Neural progenitor cell (in vitro differentiated cells): ENCODE data around the gene EBF4. TPM values are rescaled to one million over a fixed set of nuclear protein-coding genes. Genes with fewer than 3 reads are reported as not detected.

Source experiments
- DNase-seq: peaks from one replicate; pipeline ENCODE4 v3.0.0-alpha.2; 2016; ENCODE audit warnings: low spot score
- H2AFZ ChIP-seq: fragments of 200-600 bp; sonication (generic); replicated peaks from 2 replicates; pipeline ENCODE4 v1.6.1; 2016; ENCODE audit warnings: antibody characterized with exemption
- H3F3A ChIP-seq: fragments of 200-600 bp; sonication (generic); 2 replicates; pipeline ENCODE4 v1.6.1; 2016; ENCODE audit warnings: antibody characterized with exemption, low read depth
- H3K27ac ChIP-seq: fragments of 200-600 bp; sonication (generic); 2 replicates; pipeline ENCODE4 v1.5.1; 2016; ENCODE audit warnings: mild to moderate bottlenecking
- H3K27me3 ChIP-seq: fragments of 200-600 bp; sonication (generic); 2 replicates; pipeline ENCODE4 v1.6.1; 2016; ENCODE audit warnings: mild to moderate bottlenecking, moderate library complexity
- H3K36me3 ChIP-seq: fragments of 200-600 bp; sonication (generic); 2 replicates; pipeline ENCODE4 v1.5.1; 2016
- H3K4me1 ChIP-seq: fragments of 200-600 bp; sonication (generic); 2 replicates; pipeline ENCODE4 v1.6.1; 2016; ENCODE audit warnings: mixed run types
- H3K4me2 ChIP-seq: fragments of 200-600 bp; sonication (generic); 2 replicates; pipeline ENCODE4 v1.6.1; 2016
- H3K4me3 ChIP-seq: fragments of 200-600 bp; sonication (generic); 2 replicates; pipeline ENCODE4 v1.5.1; 2016
- H3K79me2 ChIP-seq: fragments of 200-600 bp; sonication (generic); 2 replicates; pipeline ENCODE4 v1.6.1; 2016; ENCODE audit warnings: low read depth
- H3K9ac ChIP-seq: fragments of 200-600 bp; sonication (generic); 2 replicates; pipeline ENCODE4 v1.6.1; 2016
- H3K9me3 ChIP-seq: fragments of 200-600 bp; sonication (generic); 2 replicates; pipeline ENCODE4 v1.5.1; 2016; ENCODE audit warnings: low read depth
- H4K20me1 ChIP-seq: fragments of 200-600 bp; sonication (generic); 2 replicates; pipeline ENCODE4 v1.6.1; 2016; ENCODE audit warnings: low read depth
- H3K27ac Mint-ChIP-seq: 3 replicates; pipeline ENCODE4 v1.8.0; 2021; ENCODE audit warnings: mixed read lengths
- H3K27me3 Mint-ChIP-seq: 2 replicates; pipeline ENCODE4 v1.8.0; 2022; ENCODE audit warnings: low read depth, mild to moderate bottlenecking, inconsistent platforms, moderate library complexity, mixed read lengths; ENCODE audit not compliant: insufficient read depth
- H3K36me3 Mint-ChIP-seq: 3 replicates; pipeline ENCODE4 v1.8.0; 2021; ENCODE audit warnings: mixed read lengths
- H3K4me1 Mint-ChIP-seq: 3 replicates; pipeline ENCODE4 v1.8.0; 2021; ENCODE audit warnings: mixed read lengths
- H3K4me3 Mint-ChIP-seq: 3 replicates; pipeline ENCODE4 v1.8.0; 2021; ENCODE audit warnings: mild to moderate bottlenecking, moderate library complexity, mixed read lengths
- H3K9me3 Mint-ChIP-seq: 3 replicates; pipeline ENCODE4 v1.8.0; 2020; ENCODE audit warnings: mixed read lengths
- EZH2 ChIP-seq: fragments of 200-600 bp; sonication (generic); IDR thresholded peaks from 2 replicates; pipeline ENCODE4 v1.6.1; 2017; ENCODE audit warnings: antibody characterized with exemption, mild to moderate bottlenecking, moderate library complexity
- EZH2phosphoT487 ChIP-seq: fragments of 200-600 bp; sonication (generic); IDR thresholded peaks from 2 replicates; pipeline ENCODE4 v1.6.1; 2017; ENCODE audit warnings: antibody characterized with exemption
- total RNA-seq: library from RNA; depleted of rRNA; stranded (reverse); fragments of >200 nt; gene quantifications from 2 replicates; pipeline ENCODE4 v1.2.3, GENCODE V29; 2015; ENCODE audit warnings: low replicate concordance
- TF ChIP-seq, protein P1 (sequence below): fragments of 200-600 bp; sonication (generic); IDR thresholded peaks from 2 replicates; pipeline ENCODE4 v1.5.1; 2017; ENCODE audit warnings: antibody characterized with exemption, mild to moderate bottlenecking

EBF4 gene
- total RNA-seq, 1 donor from 2014 or later, result 1.9 TPM

DNA sequence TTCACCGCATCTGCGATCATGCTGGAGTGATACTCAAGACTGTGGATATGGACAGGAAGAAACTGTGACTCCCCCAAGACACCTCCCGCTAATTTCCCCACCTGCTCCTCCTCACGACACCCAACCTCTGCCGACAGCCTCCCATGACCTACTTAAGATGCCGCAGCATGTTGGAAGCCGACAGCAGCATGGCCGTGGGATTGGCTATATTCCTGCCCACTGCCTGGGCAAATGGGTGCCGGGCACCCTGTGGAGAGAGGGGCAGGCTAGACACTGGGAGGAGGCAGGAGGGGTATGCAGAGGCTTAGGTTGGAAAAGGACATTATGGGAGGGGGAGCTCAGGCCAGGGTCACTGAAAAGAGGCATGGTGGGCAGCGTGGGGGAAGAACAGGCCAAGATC is 33.0 kb upstream of the EBF4 start:
- peak overlapping the region; percentile 8 for H3K4me3 Mint-ChIP-seq
- no peak overlapping the region for H3K9ac ChIP-seq
- peaks cover 5% of the 10 kb centered on the region for H3K4me1 ChIP-seq
- no peak overlapping the region for H3K4me3 ChIP-seq
- no peaks in the 10 kb centered on the region for H3K36me3 ChIP-seq
- H3K27ac Mint-ChIP-seq, result no peak overlapping the region
- H3K36me3 Mint-ChIP-seq, result peaks cover 49% of the 10 kb centered on the region
- DNase-seq, result no peak
- no peak overlapping the region for H3K4me2 ChIP-seq
- peaks cover 16% of the 10 kb centered on the region for H3K4me1 Mint-ChIP-seq
- TF ChIP-seq, protein P1, sequence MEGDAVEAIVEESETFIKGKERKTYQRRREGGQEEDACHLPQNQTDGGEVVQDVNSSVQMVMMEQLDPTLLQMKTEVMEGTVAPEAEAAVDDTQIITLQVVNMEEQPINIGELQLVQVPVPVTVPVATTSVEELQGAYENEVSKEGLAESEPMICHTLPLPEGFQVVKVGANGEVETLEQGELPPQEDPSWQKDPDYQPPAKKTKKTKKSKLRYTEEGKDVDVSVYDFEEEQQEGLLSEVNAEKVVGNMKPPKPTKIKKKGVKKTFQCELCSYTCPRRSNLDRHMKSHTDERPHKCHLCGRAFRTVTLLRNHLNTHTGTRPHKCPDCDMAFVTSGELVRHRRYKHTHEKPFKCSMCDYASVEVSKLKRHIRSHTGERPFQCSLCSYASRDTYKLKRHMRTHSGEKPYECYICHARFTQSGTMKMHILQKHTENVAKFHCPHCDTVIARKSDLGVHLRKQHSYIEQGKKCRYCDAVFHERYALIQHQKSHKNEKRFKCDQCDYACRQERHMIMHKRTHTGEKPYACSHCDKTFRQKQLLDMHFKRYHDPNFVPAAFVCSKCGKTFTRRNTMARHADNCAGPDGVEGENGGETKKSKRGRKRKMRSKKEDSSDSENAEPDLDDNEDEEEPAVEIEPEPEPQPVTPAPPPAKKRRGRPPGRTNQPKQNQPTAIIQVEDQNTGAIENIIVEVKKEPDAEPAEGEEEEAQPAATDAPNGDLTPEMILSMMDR, result no peak
- TF ChIP-seq EZH2phosphoT487 (no peak), EZH2 (no peak)
- H4K20me1 ChIP-seq, result peaks cover 43% of the 10 kb centered on the region
- H3F3A ChIP-seq, result peaks cover 56% of the 10 kb centered on the region
- H3K27ac ChIP-seq, result no peak overlapping the region
- peaks cover 5% of the 10 kb centered on the region for H3K27me3 Mint-ChIP-seq
- H3K9me3 Mint-ChIP-seq, result no peaks in the 10 kb centered on the region
- H3K9me3 ChIP-seq, result no peaks in the 10 kb centered on the region
- peaks cover 32% of the 10 kb centered on the region for H3K79me2 ChIP-seq
- H3K27me3 ChIP-seq, result no peaks in the 10 kb centered on the region
- no peak overlapping the region for H2AFZ ChIP-seq

DNA sequence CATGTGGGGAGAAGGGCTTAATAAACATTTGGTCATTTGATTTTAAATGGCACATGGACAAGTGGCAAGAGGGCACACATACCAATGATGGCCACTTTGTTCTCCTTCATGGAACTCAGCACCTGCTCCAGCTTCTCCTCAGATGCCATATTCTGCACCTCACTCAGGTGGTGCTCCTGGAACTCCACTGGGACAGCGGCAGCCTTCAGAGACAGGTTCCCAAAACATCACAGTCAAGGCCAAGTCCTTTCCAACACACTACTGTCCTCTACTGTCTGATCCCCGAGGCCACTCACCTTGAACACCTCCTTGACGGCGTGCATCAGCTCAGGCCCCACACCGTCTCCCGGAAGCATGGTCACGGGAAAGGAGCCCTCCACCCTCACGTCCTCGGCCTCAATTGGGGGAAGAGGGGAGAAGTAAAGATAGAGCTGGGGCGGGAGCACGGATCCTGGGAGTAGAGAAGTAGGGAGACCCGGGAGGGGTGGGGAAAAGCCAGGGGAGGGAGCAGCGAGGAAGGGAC is 29.2 kb upstream of the EBF4 start:
- Histone ChIP-seq H2AFZ (peak overlapping the region; percentile 90), H3K4me1 (peaks cover 5% of the 10 kb centered on the region), H3K79me2 (peaks cover 14% of the 10 kb centered on the region), H4K20me1 (peaks cover 8% of the 10 kb centered on the region), H3F3A (peaks cover 21% of the 10 kb centered on the region), H3K27ac (no peak overlapping the region), H3K9me3 (no peaks in the 10 kb centered on the region), H3K36me3 (no peaks in the 10 kb centered on the region), H3K27me3 (peaks cover 30% of the 10 kb centered on the region), H3K9ac (peak overlapping the region; percentile 94), H3K4me2 (peak overlapping the region; percentile 99), H3K4me3 (peak overlapping the region; percentile 82)
- Mint-ChIP-seq H3K9me3 (no peaks in the 10 kb centered on the region), H3K4me1 (peaks cover 12% of the 10 kb centered on the region), H3K27ac (peak overlapping the region; percentile 75), H3K4me3 (peak overlapping the region; percentile 92), H3K36me3 (peaks cover 19% of the 10 kb centered on the region), H3K27me3 (peaks cover 5% of the 10 kb centered on the region)
- no peak for DNase-seq
- TF ChIP-seq EZH2phosphoT487, result no peak
- TF ChIP-seq, protein P1, result no peak
- no peak for TF ChIP-seq EZH2

DNA sequence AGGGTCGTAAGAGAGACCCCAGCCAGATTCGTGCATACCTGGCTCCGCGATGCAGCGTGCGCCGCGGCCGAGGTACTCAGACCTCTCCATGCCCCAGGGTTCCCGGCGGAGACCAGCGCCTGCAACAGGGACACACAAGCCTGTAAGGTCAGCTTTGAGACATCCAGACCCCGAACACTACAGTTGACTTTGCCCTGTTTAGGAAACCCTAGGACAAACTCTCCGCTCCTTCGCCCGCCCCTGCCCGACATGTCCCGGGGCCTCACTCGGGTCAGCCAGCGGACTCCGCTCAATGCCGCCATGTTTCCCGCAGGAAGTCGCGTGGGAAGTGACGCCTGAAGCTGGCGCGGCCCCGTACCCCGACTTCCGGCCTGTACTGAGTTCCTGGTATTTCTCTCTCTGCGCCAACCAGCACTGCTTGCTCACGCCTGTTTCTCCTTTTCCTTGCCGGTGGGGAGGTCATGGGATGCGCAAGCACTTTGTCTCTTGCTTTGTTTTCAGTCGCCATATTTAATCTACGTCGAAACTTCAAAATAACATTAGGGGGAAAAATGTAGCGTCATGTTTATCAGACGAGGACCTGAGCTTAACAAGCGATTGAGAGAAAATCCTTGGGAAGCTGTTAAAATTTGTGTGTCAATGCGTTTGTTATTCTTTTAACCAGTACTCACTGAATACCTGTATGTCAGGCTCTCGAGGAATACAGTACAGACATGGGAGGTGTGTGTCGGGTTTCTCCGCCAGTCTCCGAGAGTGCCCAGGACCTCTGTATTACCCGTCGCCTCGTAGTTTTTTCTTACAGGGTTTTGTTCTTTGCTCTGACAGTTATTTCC is 28.5 kb upstream of the EBF4 start, which contains the start of gene IDH3B:
IDH3B (minus strand) TSS at position 330 of the 833 bp plus-strand sequence; CDS start at position 302, 28 bp downstream.
- peak within 1 kb of the TSS; percentile 82 for H3K4me3 ChIP-seq
- peaks cover 5% of the 10 kb centered on the region for H3K4me1 ChIP-seq
- H3K27ac ChIP-seq, result peak within 1 kb of the TSS; percentile 83
- peaks cover 14% of the 10 kb centered on the region for H3F3A ChIP-seq
- peak within 1 kb of the TSS; percentile 94 for H3K9ac ChIP-seq
- H4K20me1 ChIP-seq, result peaks cover under 1% of the 10 kb centered on the region
- H3K27me3 Mint-ChIP-seq, result peaks cover 5% of the 10 kb centered on the region
- H3K4me1 Mint-ChIP-seq, result peaks cover 12% of the 10 kb centered on the region
- DNase-seq, result peak; percentile 92
- H3K36me3 Mint-ChIP-seq, result peaks cover 14% of the 10 kb centered on the region
- TF ChIP-seq EZH2phosphoT487 (no peak), EZH2 (peak; percentile 67)
- H3K9me3 Mint-ChIP-seq, result no peaks in the 10 kb centered on the region
- H3K4me2 ChIP-seq, result peak within 1 kb of the TSS; percentile 99
- H3K27me3 ChIP-seq, result peaks cover 37% of the 10 kb centered on the region
- H3K27ac Mint-ChIP-seq, result peak within 1 kb of the TSS; percentile 94
- H3K36me3 ChIP-seq, result no peaks in the 10 kb centered on the region
- no peaks in the 10 kb centered on the region for H3K9me3 ChIP-seq
- H3K4me3 Mint-ChIP-seq, result peak within 1 kb of the TSS; percentile 92
- H2AFZ ChIP-seq, result peak within 1 kb of the TSS; percentile 90
- peaks cover 14% of the 10 kb centered on the region for H3K79me2 ChIP-seq
